A549 (cell line): Measurements from ENCODE around the gene SLC9A9. TPM values are rescaled to one million over a fixed set of nuclear protein-coding genes. Genes with fewer than 3 reads are reported as not detected.

ENCODE experiments used
- ATAC-seq, 2 experiments: fragments of 200-7000 bp in 1 of 2; fragments of >200 bp in 1 of 2; cut with Nextera tagmentation in 1 of 2; cut with Tn5 transposase in 1 of 2; 3 replicates each; pipeline versions ENCODE4 v1.8.0 to v1.9.1; 2018 to 2020; ENCODE audit warnings: mild to moderate bottlenecking in 1 of 2, moderate library complexity in 1 of 2
- CTCF ChIA-PET: fragments of 300-600 bp; sonication (Branson Sonifier 250); formaldehyde crosslinking; extraction: SDS; loops from one replicate; lab custom pipeline; 2021; ENCODE audit warnings: antibody characterized with exemption, inconsistent platforms; lab: Yijun Ruan, JAX
- POLR2A ChIA-PET: fragments of 350-600 bp; formaldehyde crosslinking; extraction: SDS; loops from one replicate; lab custom pipeline; 2021; ENCODE audit warnings: antibody characterized with exemption, inconsistent platforms; lab: Yijun Ruan, JAX
- DNase-seq, 2 experiments: peaks; one replicate each; pipeline versions ENCODE4 v3.0.0 to v3.0.0-alpha.2; 2011 to 2016; ENCODE audit warnings: low read depth in 1 of 2, low spot score in 1 of 2
- FAIRE-seq: peaks from 2 replicates; lab custom pipeline; 2011; peaks lifted over from hg19 to GRCh38; lab: Jason Lieb, UNC
- H3K27ac ChIP-seq, 2 experiments: fragments of >200 bp; sonication (Bioruptor Twin); formaldehyde crosslinking; 3 replicates each; pipeline ENCODE4 v1.5.1; 2016 to 2017
- H3K4me1 ChIP-seq: fragments of >200 bp; sonication (Bioruptor Twin); formaldehyde crosslinking; 3 replicates; pipeline ENCODE4 v1.6.1; 2016
- H3K4me2 ChIP-seq: fragments of >200 bp; sonication (Bioruptor Twin); formaldehyde crosslinking; 3 replicates; pipeline ENCODE4 v1.6.1; 2016
- H3K4me3 ChIP-seq: fragments of >200 bp; sonication (Bioruptor Twin); formaldehyde crosslinking; 3 replicates; pipeline ENCODE4 v1.5.1; 2016
- H3K9me3 ChIP-seq: fragments of >200 bp; sonication (Bioruptor Twin); formaldehyde crosslinking; 3 replicates; pipeline ENCODE4 v1.6.1; 2016
- CHD4 ChIP-seq: fragments of 200-600 bp; sonication (generic); IDR thresholded peaks from 2 replicates; pipeline ENCODE4 v1.6.1; 2016; ENCODE audit warnings: antibody characterized with exemption, mild to moderate bottlenecking, borderline replicate concordance
- CTCF ChIP-seq: fragments of >200 bp; sonication (Bioruptor Twin); formaldehyde crosslinking; IDR thresholded peaks from 3 replicates; pipeline ENCODE4 v1.5.1; 2016
- E2F6 ChIP-seq: IDR thresholded peaks from 2 replicates; pipeline ENCODE4 v1.6.1; 2012; ENCODE audit warnings: low read depth, borderline replicate concordance
- EHF ChIP-seq: fragments of 250-450 bp; sonication (Bioruptor Pico); IDR thresholded peaks from 2 replicates; pipeline ENCODE4 v1.5.0; 2020; ENCODE audit warnings: mild to moderate bottlenecking
- EHMT2 ChIP-seq: fragments of 200-600 bp; sonication (generic); IDR thresholded peaks from 2 replicates; pipeline ENCODE4 v1.6.1; 2016; ENCODE audit warnings: antibody characterized with exemption, low read depth, mild to moderate bottlenecking, moderate library complexity
- ELK1 ChIP-seq: fragments of 150-350 bp; IDR thresholded peaks from 2 replicates; pipeline ENCODE4 v1.6.1; 2014; ENCODE audit warnings: low read depth, mild to moderate bottlenecking, low read length
- FOSL2 ChIP-seq, 2 experiments: fragments of 450-650 bp in 1 of 2; fragments of >200 bp in 1 of 2; sonication (Bioruptor Twin) in 1 of 2; formaldehyde crosslinking; IDR thresholded peaks; 2 replicates each; pipeline versions ENCODE4 v1.5.0 to v1.6.1; 2016 to 2020; ENCODE audit warnings: mild to moderate bottlenecking in 1 of 2, moderate library complexity in 1 of 2
- GATA3 ChIP-seq: IDR thresholded peaks from 2 replicates; pipeline ENCODE4 v1.6.1; 2012; ENCODE audit warnings: borderline replicate concordance
- HEYL ChIP-seq: fragments of 250-450 bp; sonication (Bioruptor Pico); IDR thresholded peaks from 2 replicates; pipeline ENCODE4 v1.8.0; 2021; ENCODE audit warnings: mild to moderate bottlenecking, moderate library complexity
- HOXB13 ChIP-seq: fragments of 250-450 bp; sonication (Bioruptor Pico); IDR thresholded peaks from 2 replicates; pipeline ENCODE4 v1.5.0; 2020; ENCODE audit warnings: low read depth, mild to moderate bottlenecking, moderate library complexity
- JUNB ChIP-seq: fragments of >200 bp; sonication (Bioruptor Twin); formaldehyde crosslinking; IDR thresholded peaks from 2 replicates; pipeline ENCODE4 v1.6.1; 2016
- KDM5A ChIP-seq: fragments of 200-600 bp; sonication (generic); IDR thresholded peaks from 2 replicates; pipeline ENCODE4 v1.6.1; 2016; ENCODE audit warnings: antibody characterized with exemption, mild to moderate bottlenecking
- MAFK ChIP-seq: fragments of 450-650 bp; IDR thresholded peaks from 2 replicates; pipeline ENCODE4 v1.6.1; 2014; ENCODE audit not compliant: partially characterized antibody
- MYC ChIP-seq: IDR thresholded peaks from 2 replicates; pipeline ENCODE4 v1.6.1; 2012; ENCODE audit warnings: mild to moderate bottlenecking, inconsistent platforms, low read length, improper control_type of control experiment, borderline replicate concordance
- NFE2L2 ChIP-seq: fragments of 150-350 bp; conservative IDR thresholded peaks from 2 replicates; pipeline ENCODE4 v1.6.1; 2014; ENCODE audit warnings: low read length
- NR3C1 ChIP-seq: fragments of >200 bp; sonication (Bioruptor Twin); formaldehyde crosslinking; IDR thresholded peaks from 3 replicates; pipeline ENCODE4 v1.6.1; 2017
- RAD21 ChIP-seq, 2 experiments: fragments of >200 bp in 1 of 2; sonication (Bioruptor Twin) in 1 of 2; formaldehyde crosslinking in 1 of 2; IDR thresholded peaks in 1 of 2; conservative IDR thresholded peaks in 1 of 2; 2 replicates in 1 of 2; 3 replicates in 1 of 2; pipeline ENCODE4 v1.6.1; 2012 to 2018; ENCODE audit warnings: inconsistent platforms in 1 of 2
- RARB ChIP-seq: fragments of 250-450 bp; sonication (Bioruptor Pico); IDR thresholded peaks from 2 replicates; pipeline ENCODE4 v1.8.0; 2021; ENCODE audit warnings: mild to moderate bottlenecking, moderate library complexity
- RNF2 ChIP-seq: fragments of 200-600 bp; sonication (generic); IDR thresholded peaks from 2 replicates; pipeline ENCODE4 v1.6.1; 2016; ENCODE audit warnings: low read depth, mild to moderate bottlenecking, antibody characterized with exemption, moderate library complexity, borderline replicate concordance
- SREBF2 ChIP-seq: fragments of 450-650 bp; IDR thresholded peaks from 2 replicates; pipeline ENCODE4 v1.6.1; 2014; ENCODE audit warnings: mild to moderate bottlenecking, moderate library complexity
- USF2 ChIP-seq: fragments of 450-650 bp; IDR thresholded peaks from 2 replicates; pipeline ENCODE4 v1.6.1; 2014; ENCODE audit warnings: antibody characterized with exemption
- WGBS: methylation state at CpG from one replicate; pipeline ENCODE4 v1.1.6; 2017; ENCODE audit errors: missing lambda C conversion rate; 5-methylcytosine and 5-hydroxymethylcytosine counted together
- polyA plus RNA-seq, 4 experiments: library from polyadenylated mRNA; depleted of rRNA in 3 of 4; stranded (reverse); fragments of >200 nt; fragmentation: RNase III in 1 of 4; extraction: RNeasy Plus Mini Kit Qiagen cat#74134 plus additional on column Dnase treatment in 1 of 4; gene quantifications; 2 replicates in 3 of 4; 3 replicates in 1 of 4; pipeline ENCODE4 v1.2.3, GENCODE V29; 2011 to 2017

SLC9A9 gene
- polyA plus RNA-seq, 2 of the 4 experiments (the other 2 are of a cell fraction) = 0.10 to 0.32 TPM

GRCh38 chr3:143608966-143609365 is 239.3 kb downstream of the SLC9A9 start:
- TF ChIP-seq CTCF (no peak), HEYL (CRISPR knock-in tag) (no peak)
- Histone ChIP-seq H3K4me2 (no peak overlapping the region), H3K4me1 (no peaks in the 10 kb centered on the region), H3K4me3 (no peak overlapping the region), H3K27ac (no peak overlapping the region), H3K9me3 (no peaks in the 10 kb centered on the region)
- ATAC-seq = peak in 1 of 2 experiments; percentile 47; a peak in 1 of 6 replicates
- ChIA-PET CTCF (no interaction called here), POLR2A (no interaction called here)
- FAIRE-seq = no peak
- no peak for DNase-seq
- WGBS = 27% methylated on average over 5 of the region's 5 CpGs

GRCh38 chr3:143605233-143605950 is 242.9 kb downstream of the SLC9A9 start:
- no peak for FAIRE-seq
- TF ChIP-seq NR3C1 = no peak
- TF ChIP-seq KDM5A = no peak
- no peak for TF ChIP-seq GATA3
- no peak for TF ChIP-seq EHMT2
- TF ChIP-seq JUNB = no peak
- TF ChIP-seq RNF2 = no peak
- TF ChIP-seq E2F6 = no peak
- no peak for TF ChIP-seq USF2
- TF ChIP-seq HOXB13 (CRISPR knock-in tag) = no peak
- no peak for TF ChIP-seq EHF (CRISPR knock-in tag)
- TF ChIP-seq ELK1 = no peak
- no peak for TF ChIP-seq NFE2L2
- TF ChIP-seq MYC = no peak
- ChIA-PET CTCF (interaction anchor here (0.9 to 1.0 kb wide), 2 partner anchors 8 to 11 kb away, joined by 3 read pairs; no protein-coding TSS in a partner anchor), POLR2A (no interaction called here)
- no peak overlapping the region for H3K27ac ChIP-seq
- no peak for DNase-seq
- no peak for ATAC-seq
- no peaks in the 10 kb centered on the region for H3K4me1 ChIP-seq
- H3K4me2 ChIP-seq = no peak overlapping the region
- no peaks in the 10 kb centered on the region for H3K9me3 ChIP-seq
- 63% methylated on average over 3 of the region's 3 CpGs for WGBS
- no peak overlapping the region for H3K4me3 ChIP-seq

GRCh38 chr3:143604402-143605185 is 243.7 kb downstream of the SLC9A9 start:
- ATAC-seq = no peak
- ChIA-PET CTCF (no interaction called here), POLR2A (no interaction called here)
- DNase-seq = no peak
- WGBS = 44% methylated on average over 5 of the region's 5 CpGs
- no peak for FAIRE-seq
- TF ChIP-seq CHD4 = no peak
- TF ChIP-seq FOSL2 (IDR thresholded peaks at IDR 0.05) = no peak
- TF ChIP-seq FOSL2 (CRISPR knock-in tag; IDR thresholded peaks at IDR 0.05) = no peak
- no peak for TF ChIP-seq MAFK
- no peak for TF ChIP-seq RARB (CRISPR knock-in tag)
- TF ChIP-seq HOXB13 (CRISPR knock-in tag) = no peak
- TF ChIP-seq SREBF2 = no peak
- TF ChIP-seq RAD21 (conservative IDR thresholded peaks at IDR 0.05 in 1 of 2, IDR thresholded peaks at IDR 0.05 in 1 of 2) = no peak
- Histone ChIP-seq H3K27ac (no peak overlapping the region), H3K4me1 (no peaks in the 10 kb centered on the region), H3K4me2 (no peak overlapping the region), H3K9me3 (no peaks in the 10 kb centered on the region), H3K4me3 (no peak overlapping the region)
